H1 (cell line): ENCODE measurements around the gene IFITM10. TPM values are rescaled to one million over a fixed set of nuclear protein-coding genes. Genes with fewer than 3 reads are reported as not detected.

Experiments used
- NRF1 ChIP-seq: IDR thresholded peaks from 2 replicates; pipeline ENCODE4 v1.6.1; 2011; ENCODE audit warnings: mild to moderate bottlenecking, low read depth, low read length, improper control_type of control experiment
- POLR2A ChIP-seq, 2 experiments: IDR thresholded peaks; 1 replicate in 1 of 2; 2 replicates in 1 of 2; pipeline ENCODE4 v1.6.1; 2011; ENCODE audit warnings: low read depth in 2 of 2, low read length in 2 of 2, mild to moderate bottlenecking in 2 of 2; ENCODE audit errors: control extremely low read depth in 1 of 2
- SRF ChIP-seq: IDR thresholded peaks from 2 replicates; pipeline ENCODE4 v1.6.1; 2011; ENCODE audit warnings: mild to moderate bottlenecking, low read depth, low read length, moderate library complexity
- polyA plus RNA-seq, 7 experiments: library from polyadenylated mRNA; depleted of rRNA in 3 of 7; stranded (reverse) in 5 of 7; unstranded in 2 of 7; fragments of >200 nt in 5 of 7; fragments of 200-250 nt in 2 of 7; gene quantifications; 1 replicate in 5 of 7; 2 replicates in 1 of 7; 4 replicates in 1 of 7; pipeline versions ENCODE4 v1.2.1 to v1.2.3, GENCODE V29; 2011 to 2013; ENCODE audit warnings: missing spikeins in 2 of 7, mixed read lengths in 2 of 7
- total RNA-seq: library from RNA; stranded (reverse); fragmentation: NEBNext Ultra II Directional; extraction: Animal tissue kit (Norgen Biotek cat#: 25700); gene quantifications from 2 replicates; pipeline ENCODE4 v1.2.1, GENCODE V29; 2021
- TF ChIP-seq, protein P1 (sequence below): fragments of 300-600 bp; sonication (generic); IDR thresholded peaks from 2 replicates; pipeline ENCODE4 v1.7.1; 2012; ENCODE audit warnings: low read length, moderate library complexity, mild to moderate bottlenecking, inconsistent platforms; ENCODE audit not compliant: insufficient replicate concordance

Gene IFITM10
- total and polyA plus RNA-seq, 2 of the 8 experiments (the other 6 are each of a cell fraction or from before 2014, with no cell fraction given): 0.08 to 0.22 TPM

DNA sequence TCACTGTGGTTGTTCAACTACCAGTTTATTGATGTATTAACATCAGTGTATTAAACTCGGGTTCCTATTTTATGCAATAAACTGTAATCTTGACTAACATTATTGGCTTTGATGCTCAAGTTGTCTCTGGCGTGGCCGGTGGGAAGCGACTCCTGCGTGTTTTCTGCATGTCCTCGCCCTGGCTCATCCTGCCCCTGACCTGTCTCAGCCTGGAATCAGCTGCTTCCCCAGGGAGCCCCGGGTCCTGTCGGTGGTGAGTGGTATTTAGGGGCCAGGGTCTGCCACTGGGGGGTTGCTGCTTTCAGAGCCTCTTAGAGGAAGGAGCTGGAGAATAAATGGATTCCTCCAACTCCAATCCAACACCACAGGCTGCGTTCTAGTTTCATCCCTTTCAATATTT lies 22.5 kb downstream of the IFITM10 start (continued):
- TF ChIP-seq, protein P1, sequence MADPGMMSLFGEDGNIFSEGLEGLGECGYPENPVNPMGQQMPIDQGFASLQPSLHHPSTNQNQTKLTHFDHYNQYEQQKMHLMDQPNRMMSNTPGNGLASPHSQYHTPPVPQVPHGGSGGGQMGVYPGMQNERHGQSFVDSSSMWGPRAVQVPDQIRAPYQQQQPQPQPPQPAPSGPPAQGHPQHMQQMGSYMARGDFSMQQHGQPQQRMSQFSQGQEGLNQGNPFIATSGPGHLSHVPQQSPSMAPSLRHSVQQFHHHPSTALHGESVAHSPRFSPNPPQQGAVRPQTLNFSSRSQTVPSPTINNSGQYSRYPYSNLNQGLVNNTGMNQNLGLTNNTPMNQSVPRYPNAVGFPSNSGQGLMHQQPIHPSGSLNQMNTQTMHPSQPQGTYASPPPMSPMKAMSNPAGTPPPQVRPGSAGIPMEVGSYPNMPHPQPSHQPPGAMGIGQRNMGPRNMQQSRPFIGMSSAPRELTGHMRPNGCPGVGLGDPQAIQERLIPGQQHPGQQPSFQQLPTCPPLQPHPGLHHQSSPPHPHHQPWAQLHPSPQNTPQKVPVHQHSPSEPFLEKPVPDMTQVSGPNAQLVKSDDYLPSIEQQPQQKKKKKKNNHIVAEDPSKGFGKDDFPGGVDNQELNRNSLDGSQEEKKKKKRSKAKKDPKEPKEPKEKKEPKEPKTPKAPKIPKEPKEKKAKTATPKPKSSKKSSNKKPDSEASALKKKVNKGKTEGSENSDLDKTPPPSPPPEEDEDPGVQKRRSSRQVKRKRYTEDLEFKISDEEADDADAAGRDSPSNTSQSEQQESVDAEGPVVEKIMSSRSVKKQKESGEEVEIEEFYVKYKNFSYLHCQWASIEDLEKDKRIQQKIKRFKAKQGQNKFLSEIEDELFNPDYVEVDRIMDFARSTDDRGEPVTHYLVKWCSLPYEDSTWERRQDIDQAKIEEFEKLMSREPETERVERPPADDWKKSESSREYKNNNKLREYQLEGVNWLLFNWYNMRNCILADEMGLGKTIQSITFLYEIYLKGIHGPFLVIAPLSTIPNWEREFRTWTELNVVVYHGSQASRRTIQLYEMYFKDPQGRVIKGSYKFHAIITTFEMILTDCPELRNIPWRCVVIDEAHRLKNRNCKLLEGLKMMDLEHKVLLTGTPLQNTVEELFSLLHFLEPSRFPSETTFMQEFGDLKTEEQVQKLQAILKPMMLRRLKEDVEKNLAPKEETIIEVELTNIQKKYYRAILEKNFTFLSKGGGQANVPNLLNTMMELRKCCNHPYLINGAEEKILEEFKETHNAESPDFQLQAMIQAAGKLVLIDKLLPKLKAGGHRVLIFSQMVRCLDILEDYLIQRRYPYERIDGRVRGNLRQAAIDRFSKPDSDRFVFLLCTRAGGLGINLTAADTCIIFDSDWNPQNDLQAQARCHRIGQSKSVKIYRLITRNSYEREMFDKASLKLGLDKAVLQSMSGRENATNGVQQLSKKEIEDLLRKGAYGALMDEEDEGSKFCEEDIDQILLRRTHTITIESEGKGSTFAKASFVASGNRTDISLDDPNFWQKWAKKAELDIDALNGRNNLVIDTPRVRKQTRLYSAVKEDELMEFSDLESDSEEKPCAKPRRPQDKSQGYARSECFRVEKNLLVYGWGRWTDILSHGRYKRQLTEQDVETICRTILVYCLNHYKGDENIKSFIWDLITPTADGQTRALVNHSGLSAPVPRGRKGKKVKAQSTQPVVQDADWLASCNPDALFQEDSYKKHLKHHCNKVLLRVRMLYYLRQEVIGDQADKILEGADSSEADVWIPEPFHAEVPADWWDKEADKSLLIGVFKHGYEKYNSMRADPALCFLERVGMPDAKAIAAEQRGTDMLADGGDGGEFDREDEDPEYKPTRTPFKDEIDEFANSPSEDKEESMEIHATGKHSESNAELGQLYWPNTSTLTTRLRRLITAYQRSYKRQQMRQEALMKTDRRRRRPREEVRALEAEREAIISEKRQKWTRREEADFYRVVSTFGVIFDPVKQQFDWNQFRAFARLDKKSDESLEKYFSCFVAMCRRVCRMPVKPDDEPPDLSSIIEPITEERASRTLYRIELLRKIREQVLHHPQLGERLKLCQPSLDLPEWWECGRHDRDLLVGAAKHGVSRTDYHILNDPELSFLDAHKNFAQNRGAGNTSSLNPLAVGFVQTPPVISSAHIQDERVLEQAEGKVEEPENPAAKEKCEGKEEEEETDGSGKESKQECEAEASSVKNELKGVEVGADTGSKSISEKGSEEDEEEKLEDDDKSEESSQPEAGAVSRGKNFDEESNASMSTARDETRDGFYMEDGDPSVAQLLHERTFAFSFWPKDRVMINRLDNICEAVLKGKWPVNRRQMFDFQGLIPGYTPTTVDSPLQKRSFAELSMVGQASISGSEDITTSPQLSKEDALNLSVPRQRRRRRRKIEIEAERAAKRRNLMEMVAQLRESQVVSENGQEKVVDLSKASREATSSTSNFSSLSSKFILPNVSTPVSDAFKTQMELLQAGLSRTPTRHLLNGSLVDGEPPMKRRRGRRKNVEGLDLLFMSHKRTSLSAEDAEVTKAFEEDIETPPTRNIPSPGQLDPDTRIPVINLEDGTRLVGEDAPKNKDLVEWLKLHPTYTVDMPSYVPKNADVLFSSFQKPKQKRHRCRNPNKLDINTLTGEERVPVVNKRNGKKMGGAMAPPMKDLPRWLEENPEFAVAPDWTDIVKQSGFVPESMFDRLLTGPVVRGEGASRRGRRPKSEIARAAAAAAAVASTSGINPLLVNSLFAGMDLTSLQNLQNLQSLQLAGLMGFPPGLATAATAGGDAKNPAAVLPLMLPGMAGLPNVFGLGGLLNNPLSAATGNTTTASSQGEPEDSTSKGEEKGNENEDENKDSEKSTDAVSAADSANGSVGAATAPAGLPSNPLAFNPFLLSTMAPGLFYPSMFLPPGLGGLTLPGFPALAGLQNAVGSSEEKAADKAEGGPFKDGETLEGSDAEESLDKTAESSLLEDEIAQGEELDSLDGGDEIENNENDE: no peak
- no peak for TF ChIP-seq POLR2A (IDR thresholded peaks at IDR 0.05; ENCODE audit: control extremely low read depth in 1 of 2, low read depth in 2 of 2, low read length in 2 of 2)
- no peak for TF ChIP-seq NRF1
- TF ChIP-seq SRF: no peak
- TF ChIP-seq, all 59 proteins: peak for 0
